Activated T-cell treated with anti-CD3 and anti-CD28 coated beads, Interleukin-2, amount 50 U/mL, for 48 hours (primary cell): Measurements from ENCODE around the gene CYCS.
"Not testable (repeated sequence)": the region's sequence is repeated elsewhere in the genome, so short reads cannot be mapped to it uniquely, and the experiment has no call there.

Experiments
- DNase-seq, 2 experiments: peaks; one replicate each; pipeline ENCODE4 v3.0.0-alpha.2; 2020

CYCS gene

DNA sequence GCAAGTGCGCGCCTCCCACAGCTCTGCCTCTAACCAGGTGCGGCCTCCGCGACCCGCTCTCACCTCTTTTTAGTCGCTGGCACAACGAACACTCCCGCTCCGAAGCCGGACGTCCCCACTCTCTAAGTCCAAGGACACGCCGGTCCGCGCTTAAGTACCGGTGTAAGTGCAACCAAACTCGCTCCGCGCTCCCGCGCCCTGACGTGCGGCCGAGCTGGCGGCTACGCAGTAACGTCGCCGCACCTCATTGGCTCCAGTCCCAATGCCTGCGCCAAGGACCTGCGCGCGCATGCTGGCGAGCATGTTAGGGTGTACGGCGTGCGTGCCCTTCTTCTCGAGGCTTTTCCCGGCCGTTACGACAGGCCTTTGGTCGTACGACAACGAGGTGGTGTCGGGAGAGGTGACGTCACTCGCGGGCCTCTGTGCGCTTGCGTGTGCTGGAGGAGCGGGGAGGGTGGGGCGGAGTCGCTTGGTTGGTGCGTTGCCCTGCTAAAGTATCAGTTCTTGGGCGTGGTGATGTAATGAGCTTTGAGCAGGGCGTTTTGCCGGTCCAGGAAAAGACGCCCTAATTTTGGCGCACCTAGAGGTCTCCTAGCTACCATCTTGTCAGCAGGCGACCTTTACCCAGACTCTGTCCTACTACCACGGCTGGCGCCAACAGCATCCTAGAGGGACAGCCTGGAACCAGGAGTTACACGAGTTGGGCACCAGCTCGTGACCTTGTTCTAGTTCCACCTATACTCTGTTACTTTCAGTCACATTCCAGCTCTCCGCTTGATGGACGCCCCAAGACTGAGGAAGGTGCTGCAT lies at the start of gene CYCS:
CYCS (minus strand) TSS at position 124 of the 810 bp plus-strand sequence. CDS start 1,141 bp downstream, outside the sequence.
- DNase-seq, result peak; percentile 99

DNA sequence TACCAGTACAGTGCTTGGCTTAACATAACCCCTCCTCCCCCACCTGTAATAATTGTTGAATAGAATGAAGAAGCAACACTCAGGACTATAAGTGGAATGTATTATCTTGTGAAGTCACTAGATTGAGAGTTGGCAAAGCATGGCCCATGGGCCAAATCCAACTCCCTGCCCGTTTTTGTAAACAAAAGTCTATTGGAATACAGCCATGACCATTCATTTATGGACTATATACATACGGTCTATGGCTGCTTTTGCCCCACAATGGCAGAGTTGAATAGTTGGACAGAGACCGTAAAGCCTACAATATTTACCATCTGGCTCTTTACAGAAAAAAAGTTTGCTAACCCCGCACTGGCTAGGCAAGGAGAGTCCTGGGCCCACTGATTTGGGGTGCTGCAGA lies 48.1 kb upstream of the CYCS start:
- no peak for DNase-seq

DNA sequence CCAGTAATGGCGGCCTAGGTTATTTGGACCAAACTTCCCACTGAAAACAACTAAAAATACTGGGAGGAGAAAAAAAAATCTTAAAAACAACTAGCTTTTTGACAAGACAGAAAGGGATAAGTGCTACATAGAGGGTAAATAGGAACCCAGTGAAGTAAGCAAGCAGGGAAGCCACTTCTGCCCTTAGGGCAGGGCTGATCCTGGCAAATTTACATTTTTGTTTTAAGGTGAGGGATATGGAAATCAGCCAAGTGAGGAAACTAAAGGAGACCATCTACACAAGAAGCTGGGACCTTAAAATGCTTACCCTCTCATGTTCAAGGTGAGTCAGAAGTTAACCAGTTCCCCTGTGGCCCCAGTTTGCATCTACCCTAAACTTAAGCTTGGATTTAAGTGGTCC lies 46.5 kb upstream of the CYCS start:
- DNase-seq, result no peak

- DNase-seq, result no peak
Observed at GRCh38 chr7:25171071-25171470, 46.0 kb upstream of the CYCS start.

DNA sequence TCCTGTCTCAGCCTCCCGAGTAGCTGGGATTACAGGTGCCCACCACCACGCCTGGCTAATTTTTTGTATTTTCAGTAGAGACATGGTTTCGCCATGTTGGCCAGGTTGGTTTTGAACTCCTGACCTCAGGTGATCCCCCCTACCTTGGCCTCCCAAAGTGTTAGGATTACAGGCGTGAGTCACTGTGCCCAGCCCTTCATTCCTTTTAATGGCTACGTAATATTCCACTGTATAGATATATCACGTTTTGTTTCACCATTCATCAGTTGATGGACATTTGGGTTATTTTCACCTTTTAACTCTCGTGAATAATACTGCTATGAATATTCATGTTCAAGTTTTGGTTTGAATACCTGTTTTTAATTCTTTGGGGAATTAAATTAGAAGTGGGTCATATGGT lies 44.6 kb upstream of the CYCS start:
- DNase-seq, result no peak

- no peak for DNase-seq
Observed at GRCh38 chr7:25168145-25168544, 43.1 kb upstream of the CYCS start.

DNA sequence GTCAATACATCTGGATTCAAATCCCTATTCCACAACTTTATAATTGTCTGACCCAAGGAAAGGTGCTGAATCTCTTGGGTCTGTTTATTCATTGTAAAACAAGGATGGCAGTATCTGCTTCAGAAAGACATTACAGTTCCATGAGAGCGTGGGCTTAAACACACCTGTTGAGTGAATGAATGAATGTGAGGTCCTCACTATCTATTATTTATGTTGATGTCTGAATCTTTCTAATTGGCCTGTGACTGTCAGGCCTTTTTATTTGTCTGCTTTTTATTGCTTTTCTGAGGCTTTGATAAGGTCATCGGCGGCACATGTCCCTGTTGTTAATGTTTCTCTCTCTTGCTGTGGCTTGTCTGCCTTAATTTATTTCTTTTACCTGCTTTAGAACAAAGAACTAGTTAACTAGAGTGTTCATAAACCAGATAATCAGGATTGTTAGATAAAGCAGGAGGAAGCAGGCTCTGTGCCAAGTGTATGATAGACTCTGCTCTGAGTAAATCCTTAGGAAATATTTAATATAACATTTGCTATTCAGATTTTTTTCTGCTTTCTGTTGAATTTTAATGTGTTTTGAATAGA lies 42.3 kb upstream of the CYCS start:
- no peak for DNase-seq

DNA sequence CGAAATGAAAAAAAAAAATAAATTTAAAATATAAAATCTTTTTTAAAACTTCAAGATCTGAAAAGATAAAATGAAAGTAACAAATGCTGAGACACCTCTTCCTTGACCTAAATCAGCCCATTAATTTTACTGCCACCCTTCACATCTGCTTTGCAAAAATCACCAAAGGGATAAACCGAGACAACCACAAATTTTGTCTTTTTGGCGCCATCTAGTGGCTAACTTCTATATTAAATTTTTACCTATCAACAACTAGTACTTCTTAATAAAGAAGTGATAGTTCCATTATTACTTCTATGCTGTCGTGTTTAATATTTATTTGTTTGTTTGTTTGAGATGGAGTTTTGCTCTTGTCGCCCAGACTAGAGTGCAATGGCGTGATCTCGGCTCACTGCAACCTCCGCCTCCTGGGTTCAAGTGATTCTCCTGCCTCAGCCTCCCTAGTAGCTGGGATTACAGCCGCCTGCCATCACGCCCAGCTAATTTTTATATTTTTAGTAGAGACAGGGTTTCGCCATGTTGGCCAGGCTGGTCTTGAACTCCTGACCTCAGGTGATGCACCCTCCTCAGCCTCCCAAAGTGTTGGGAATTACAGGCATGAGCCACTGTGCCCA lies 35.0 kb upstream of the CYCS start:
- not testable (repeated sequence) for DNase-seq

- DNase-seq, result no peak
Observed at GRCh38 chr7:25158966-25159365, 33.9 kb upstream of the CYCS start.

GRCh38 chr7:25151773-25152172 lies 26.7 kb upstream of the CYCS start:
- DNase-seq, result no peak

GRCh38 chr7:25149836-25150235 lies 24.8 kb upstream of the CYCS start:
- DNase-seq, result no peak

DNA sequence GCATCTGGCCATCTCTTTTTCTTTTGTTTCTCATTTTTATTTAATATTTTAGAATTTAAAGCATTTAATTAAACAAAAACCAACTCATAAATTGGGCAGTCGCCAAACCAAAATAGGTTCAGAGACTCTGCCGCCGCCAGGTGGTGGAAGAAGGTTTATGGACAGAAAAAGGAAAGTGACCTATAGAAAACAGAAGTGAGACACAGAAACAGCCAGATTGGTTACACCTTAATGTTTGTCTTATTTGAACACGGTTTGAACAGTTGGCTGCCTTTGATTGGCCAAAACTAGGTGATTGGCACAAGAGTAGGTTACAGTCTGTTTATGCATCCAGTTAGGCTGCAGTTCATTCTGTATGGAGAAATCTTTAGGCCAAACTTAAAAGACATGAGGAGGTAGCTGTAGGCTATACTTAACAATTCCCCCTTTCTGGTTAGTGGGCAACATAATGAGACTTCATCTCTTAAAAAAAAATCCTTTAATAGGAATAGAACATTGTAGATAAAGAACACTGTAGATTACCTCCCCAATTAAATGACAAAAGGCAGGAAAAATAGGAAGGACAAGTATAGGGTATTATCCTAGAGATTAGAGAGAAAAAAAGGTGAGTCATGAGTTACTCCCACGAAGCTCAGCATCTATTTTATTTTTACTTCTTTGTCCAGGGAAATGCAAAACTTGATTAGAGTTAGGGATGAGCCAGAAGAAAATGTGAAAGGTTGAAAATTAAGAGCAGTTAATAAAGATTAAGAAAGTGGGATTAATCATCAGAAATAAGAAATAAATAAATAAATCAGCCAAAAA lies 23.9 kb upstream of the CYCS start:
- DNase-seq, result no peak

GRCh38 chr7:25143763-25144162 lies 18.7 kb upstream of the CYCS start:
- DNase-seq, result no peak

- DNase-seq, result no peak
Observed at GRCh38 chr7:25139536-25139935, 14.5 kb upstream of the CYCS start.

DNA sequence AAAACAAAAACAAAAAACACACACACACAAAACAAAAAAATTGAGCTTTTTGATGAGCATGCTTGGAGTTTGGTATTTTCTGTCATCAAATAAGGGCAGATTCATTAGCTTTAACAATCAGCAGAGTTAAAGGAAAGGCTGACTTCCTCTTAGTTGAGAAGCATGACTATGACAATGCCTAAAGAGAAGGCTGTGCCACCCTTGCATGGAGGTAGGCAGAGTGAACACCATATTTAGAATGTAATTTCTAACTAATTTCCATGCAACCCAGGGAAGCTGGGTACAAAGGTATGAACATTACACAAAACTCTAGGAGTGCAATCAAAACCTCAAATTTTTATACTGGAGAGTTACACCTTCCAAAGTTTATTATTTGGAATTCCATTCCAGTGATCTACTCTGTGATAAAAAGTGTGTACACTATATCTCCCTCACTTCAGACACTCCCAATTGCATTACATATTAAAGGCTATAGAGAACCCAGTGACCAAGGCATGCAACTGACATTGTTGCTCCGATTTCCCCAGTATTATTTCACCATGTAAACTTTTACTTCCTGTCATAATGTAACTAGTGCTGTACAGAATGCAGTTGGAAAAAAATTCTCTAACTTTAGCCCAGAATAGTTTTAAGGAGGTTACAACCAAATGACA lies 9.4 kb upstream of the CYCS start:
- no peak for DNase-seq

DNA sequence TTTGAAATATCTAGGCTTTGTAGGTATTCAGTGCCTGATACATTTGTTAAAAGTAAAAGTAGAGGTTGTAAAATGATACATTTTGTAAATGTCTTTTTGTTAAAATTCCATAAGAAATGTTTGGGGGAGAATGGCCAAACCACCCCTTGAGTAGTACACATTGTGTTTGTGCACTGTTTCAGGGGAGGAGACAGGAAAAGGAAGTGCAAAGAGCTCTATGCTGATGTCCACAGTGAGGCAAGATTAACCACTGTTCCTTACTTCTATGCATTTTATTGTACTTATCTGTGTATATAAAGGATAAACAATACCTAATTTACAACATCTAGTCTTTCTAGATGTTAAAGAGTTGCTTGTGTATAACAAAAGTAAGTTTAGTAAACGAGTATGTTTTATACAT lies 7.4 kb upstream of the CYCS start:
- DNase-seq, result no peak

- no peak for DNase-seq
Observed at GRCh38 chr7:25126751-25127150, 1.7 kb upstream of the CYCS start.

DNA sequence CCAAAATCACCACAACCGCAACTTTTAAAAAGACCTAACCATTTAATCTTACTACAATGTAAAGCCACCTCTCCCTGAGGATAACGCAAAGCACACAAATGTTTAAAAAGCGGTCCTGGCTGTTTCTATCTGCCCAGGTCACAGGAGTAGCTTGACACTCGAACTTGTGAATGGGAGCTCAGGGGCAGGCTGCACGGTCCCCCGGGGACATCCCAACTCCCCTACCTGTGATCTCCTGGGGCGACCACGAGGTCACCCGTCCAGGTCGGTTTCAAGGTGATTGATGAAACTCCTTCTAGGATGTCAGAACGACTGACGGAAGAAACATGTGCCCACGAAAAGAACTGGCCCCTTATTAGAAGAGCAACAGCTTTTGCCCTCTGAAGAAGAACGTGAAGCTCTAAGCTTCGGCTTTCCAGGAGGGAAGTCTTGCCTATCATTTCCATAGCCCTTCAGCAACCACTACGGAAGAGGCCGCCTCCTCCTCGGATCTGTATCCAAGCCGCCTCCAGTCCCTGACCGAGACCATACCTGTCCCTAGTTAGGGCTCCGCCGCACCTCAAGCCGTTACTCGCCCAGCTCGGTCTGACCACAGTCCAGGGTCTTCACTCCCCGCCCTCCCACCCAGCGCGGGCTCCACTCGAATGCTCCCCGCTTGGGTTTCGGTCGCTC lies 459 bp downstream of the CYCS start:
- DNase-seq, result peak; percentile 41 to 47

DNA sequence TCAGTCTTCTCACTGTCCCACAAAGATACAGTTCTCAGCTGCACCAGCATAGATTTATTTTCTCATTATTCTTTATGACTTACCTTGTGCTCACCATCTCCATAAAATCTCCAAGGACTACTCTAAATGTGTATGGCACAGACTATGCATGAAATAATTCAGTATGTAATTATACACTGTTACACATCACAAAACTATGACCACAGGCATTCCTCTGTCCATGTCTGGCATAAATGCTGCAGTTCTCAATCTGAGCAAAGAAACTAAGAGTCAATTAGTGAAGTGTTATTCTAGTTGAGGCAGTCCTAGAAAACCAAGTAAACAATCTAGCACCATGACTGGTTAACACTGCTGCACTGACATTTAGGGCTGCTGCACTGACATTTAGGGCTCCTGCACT lies 2.7 kb downstream of the CYCS start:
- no peak for DNase-seq

DNA sequence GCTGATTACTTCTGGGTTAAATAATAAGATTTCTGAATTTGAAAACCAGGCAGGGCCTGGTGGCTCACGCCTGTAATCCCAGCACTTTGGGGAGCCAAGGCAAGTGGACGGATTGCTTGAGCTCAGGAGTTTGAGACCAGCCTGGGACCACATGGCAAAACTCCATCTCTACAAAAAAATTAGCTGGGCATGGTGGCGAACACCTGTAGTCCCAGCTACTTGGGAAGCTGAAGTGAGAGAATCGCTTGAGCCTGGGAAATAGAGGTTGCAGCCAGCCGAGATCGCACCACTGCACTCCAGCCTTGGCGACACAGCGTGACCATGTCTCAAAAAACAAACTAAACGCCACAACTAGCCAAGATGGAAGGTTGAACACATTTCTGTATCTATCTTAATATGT lies 3.5 kb downstream of the CYCS start:
- no peak for DNase-seq

DNA sequence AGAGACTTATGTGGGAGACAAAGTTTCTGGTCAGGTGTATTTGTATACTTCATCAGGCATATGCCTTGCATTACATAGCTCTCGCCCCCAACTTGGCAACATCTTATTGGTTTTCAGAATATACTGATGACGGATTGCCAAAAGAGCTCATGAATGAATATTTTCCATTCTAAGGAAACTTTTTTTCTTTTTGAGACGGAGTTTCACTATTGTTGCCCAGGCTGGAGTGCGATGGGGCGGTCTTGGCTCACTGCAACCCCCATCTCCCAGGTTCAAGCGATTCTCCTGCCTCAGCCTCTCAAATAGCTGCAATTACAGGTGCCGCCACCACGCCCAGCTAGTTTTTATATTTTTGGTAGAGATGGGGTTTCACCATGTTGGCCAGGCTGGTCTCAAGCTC lies 6.0 kb downstream of the CYCS start:
- DNase-seq, result no peak

DNA sequence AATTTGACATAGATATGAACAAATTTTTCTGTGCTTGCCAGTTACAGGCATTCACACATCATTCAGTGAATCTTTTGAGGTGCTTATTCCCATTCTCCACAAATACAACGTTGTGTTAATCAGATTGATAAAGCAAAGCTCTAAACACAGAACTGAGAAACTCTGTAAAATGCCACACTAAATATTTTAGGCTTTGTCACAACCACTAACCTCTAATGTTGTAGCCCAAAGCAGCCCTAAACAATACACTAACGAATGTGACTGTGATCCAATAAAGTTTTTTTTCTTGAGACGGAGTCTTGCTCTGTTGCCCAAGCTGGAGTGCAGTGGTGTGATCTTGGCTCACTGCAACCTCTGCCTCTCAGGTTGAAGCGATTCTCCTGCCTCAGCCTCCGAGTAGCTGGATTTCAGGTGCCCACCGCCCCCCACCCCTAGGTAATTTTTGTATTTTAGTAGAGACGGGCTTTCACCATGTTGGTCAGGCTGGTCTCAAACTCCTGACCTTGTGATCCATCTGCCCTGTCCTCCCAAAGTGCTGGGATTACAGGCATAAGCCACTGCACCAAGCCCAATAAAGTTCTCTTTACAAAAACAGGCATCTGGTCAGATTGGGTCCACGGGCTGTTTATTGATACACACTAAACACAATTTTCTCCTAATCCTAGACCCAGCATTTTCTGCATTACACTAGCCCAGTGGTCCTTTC lies 6.9 kb downstream of the CYCS start:
- DNase-seq, result peak in 1 of 2 experiments; percentile 25
